ENCODE results near the gene FCHSD2. TPM values are rescaled to one million over a fixed set of nuclear protein-coding genes. Genes with fewer than 3 reads are reported as not detected.
"Not testable (repeated sequence)": the region's sequence is repeated elsewhere in the genome, so short reads cannot be mapped to it uniquely, and the experiment has no call there.

Gene FCHSD2
- total and polyA plus RNA-seq, 8 donors: 5.5 to 22.5 (median 10.4) TPM

GRCh38 chr11:73030130-73030529, 112.0 kb downstream of the FCHSD2 start:
- intact Hi-C loops (cut with DNase I): no loop called here
- 97 to 98% methylated on average over 3 of the region's 3 CpGs for WGBS, 2 donors

GRCh38 chr11:73029403-73029802, 112.7 kb downstream of the FCHSD2 start:
- Histone ChIP-seq H3K36me3 (no peaks in the 10 kb centered on the region), H3K9me3 (no peaks in the 10 kb centered on the region), H3K4me1 (no peaks in the 10 kb centered on the region), H3K4me3 (no peak overlapping the region), H3K27me3 (no peaks in the 10 kb centered on the region), H3K27ac (no peak overlapping the region)
- no peak for ATAC-seq
- FAIRE-seq: no peak
- TF ChIP-seq CTCF (IDR thresholded peaks at IDR 0.05): no peak
- WGBS, 2 donors: 82 to 90% methylated on average over 2 of the region's 2 CpGs
- intact Hi-C loops (cut with DNase I): no loop called here
- no peak for DNase-seq

More at GRCh38 chr11:73030130-73030529, 112.0 kb downstream of the FCHSD2 start:
- H3K4me3 ChIP-seq: no peak overlapping the region
- no peak for TF ChIP-seq CTCF (IDR thresholded peaks at IDR 0.05)
- no peak overlapping the region for H3K27ac ChIP-seq
- H3K27me3 ChIP-seq: no peaks in the 10 kb centered on the region
- no peaks in the 10 kb centered on the region for H3K4me1 ChIP-seq
- DNase-seq (no peak), FAIRE-seq (no peak), ATAC-seq (no peak)
- H3K9me3 ChIP-seq: no peaks in the 10 kb centered on the region
- no peaks in the 10 kb centered on the region for H3K36me3 ChIP-seq

GRCh38 chr11:73028611-73029010, 113.5 kb downstream of the FCHSD2 start:
- H3K4me1 ChIP-seq: no peaks in the 10 kb centered on the region
- DNase-seq (peak in 1 of 6 donors; percentile 16), ATAC-seq (peak in 2 of 4 donors; percentile 52 to 57), FAIRE-seq (no peak)
- H3K27me3 ChIP-seq: no peaks in the 10 kb centered on the region
- H3K27ac ChIP-seq: no peak overlapping the region
- no peak overlapping the region for H3K4me3 ChIP-seq
- intact Hi-C loops (cut with DNase I): no loop called here
- no peaks in the 10 kb centered on the region for H3K36me3 ChIP-seq
- H3K9me3 ChIP-seq: no peaks in the 10 kb centered on the region
- 94 to 96% methylated on average over 4 of the region's 4 CpGs for WGBS, 2 donors
- TF ChIP-seq CTCF (IDR thresholded peaks at IDR 0.05): no peak

GRCh38 chr11:73027840-73028239, 114.3 kb downstream of the FCHSD2 start:
- FAIRE-seq; H3K9me3 ChIP-seq; DNase-seq; H3K4me1 ChIP-seq; H3K27ac ChIP-seq; ATAC-seq; H3K4me3 ChIP-seq; H3K36me3 ChIP-seq; H3K27me3 ChIP-seq; intact Hi-C loops (cut with DNase I): not testable (repeated sequence)
- WGBS, 2 donors: 98 to 100% methylated on average over 2 of the region's 2 CpGs

- FAIRE-seq (no peak), DNase-seq (no peak), ATAC-seq (no peak)
- no peak overlapping the region for H3K27ac ChIP-seq
- H3K27me3 ChIP-seq: no peaks in the 10 kb centered on the region
- no peak overlapping the region for H3K4me3 ChIP-seq
- H3K9me3 ChIP-seq: no peaks in the 10 kb centered on the region
- 95 to 96% methylated on average over 5 of the region's 5 CpGs for WGBS, 2 donors
- H3K36me3 ChIP-seq: no peaks in the 10 kb centered on the region
- intact Hi-C loops (cut with DNase I): no loop called here
- TF ChIP-seq CTCF (IDR thresholded peaks at IDR 0.05): no peak
- no peaks in the 10 kb centered on the region for H3K4me1 ChIP-seq
Measured at GRCh38 chr11:73024639-73025038, 117.5 kb downstream of the FCHSD2 start.
